ENCODE results near the gene GRIN3A.
A peak's percentile ranks its signal among the peaks of the same experiment; 100 is the strongest.
"Not testable (repeated sequence)": the region's sequence is repeated elsewhere in the genome, so short reads cannot be mapped to it uniquely, and the experiment has no call there.

Gene GRIN3A

DNA sequence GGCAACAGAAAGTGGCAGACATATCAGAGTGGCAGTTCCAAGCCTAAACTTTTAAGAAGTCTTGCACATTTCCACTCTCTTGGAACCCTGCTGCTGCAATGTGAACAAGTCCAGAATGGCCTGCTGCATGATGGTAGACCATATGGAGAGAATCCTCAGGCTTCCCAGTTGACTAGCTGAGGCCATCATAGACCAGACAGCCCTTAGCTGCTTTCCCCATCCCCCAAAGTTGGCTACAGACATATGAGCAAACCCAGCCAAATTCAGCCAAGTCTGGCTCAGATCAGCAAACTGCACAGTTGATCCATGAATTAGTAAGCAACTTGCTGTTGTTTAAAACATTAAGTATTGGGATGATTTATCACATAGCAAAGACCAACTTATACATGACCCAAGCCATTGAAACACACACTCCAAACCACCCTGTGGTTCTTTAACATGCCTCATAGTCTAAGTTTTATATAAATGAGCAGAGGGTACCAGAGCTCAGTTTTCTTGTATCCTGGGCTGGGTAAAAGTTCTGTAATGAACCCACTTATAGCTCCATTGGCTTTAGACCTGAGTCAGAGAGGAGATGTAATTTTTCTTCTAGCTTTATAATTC, 163.6 kb downstream of the GRIN3A start:
- DNase-seq, result no peak

DNA sequence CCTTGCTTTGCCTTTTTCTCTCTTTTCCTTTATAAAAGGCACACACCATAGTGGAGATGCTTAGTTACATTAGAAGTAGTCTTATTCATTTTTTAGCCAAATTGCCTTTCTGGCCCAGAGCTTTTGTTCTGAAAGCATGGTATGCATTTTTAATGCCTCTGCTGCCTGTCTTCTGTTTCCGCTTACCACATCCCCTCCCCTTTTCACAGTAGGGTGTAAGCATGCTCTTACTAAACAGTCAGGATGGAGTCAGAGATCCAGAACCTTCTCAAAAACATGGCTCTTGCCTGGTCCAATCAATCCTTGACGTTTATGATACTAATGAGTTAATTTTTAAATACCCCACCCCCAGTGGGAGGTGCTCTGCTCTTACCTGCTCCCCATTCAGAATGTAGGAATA, 166.1 kb downstream of the GRIN3A start:
- no peak for DNase-seq

- DNase-seq, result no peak
These were observed 167.3 kb downstream of the GRIN3A start for GRCh38 chr9:101571114-101571513.

DNA sequence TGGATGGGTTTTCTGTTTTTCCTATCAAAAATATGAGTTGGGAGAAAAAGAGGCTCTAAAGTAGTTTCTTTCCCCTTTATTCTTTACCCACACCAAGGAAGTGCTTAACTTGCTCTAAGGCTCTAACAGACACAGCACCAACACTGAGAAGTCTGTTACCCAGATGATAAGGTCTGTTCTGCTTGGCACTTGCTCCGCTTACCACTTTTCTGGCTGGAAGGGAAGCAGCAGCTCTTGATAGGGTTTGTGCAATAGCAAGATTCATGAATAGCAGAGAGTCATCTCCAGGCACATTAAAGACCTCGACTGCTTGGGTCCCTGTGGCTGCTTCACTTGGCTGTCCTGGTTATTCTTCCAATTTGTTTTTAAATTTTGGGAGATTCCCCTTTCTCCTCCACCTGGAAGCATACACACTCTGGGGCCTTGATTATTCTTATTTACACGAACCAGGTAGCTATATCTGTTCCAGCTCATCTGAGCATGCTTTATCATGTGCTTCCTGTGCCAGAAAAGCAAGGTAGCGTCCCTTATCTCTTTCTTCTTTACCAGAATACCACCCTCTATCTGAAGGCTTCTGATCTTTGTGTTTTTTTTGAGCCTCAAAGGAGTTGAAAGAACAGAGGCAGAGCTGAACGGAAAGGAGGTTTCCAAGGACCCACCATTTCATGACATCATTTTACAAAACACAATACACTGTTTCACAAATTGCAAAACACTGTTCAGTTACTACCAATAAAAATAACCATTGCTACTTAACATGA, 168.5 kb downstream of the GRIN3A start:
- no peak for DNase-seq

DNA sequence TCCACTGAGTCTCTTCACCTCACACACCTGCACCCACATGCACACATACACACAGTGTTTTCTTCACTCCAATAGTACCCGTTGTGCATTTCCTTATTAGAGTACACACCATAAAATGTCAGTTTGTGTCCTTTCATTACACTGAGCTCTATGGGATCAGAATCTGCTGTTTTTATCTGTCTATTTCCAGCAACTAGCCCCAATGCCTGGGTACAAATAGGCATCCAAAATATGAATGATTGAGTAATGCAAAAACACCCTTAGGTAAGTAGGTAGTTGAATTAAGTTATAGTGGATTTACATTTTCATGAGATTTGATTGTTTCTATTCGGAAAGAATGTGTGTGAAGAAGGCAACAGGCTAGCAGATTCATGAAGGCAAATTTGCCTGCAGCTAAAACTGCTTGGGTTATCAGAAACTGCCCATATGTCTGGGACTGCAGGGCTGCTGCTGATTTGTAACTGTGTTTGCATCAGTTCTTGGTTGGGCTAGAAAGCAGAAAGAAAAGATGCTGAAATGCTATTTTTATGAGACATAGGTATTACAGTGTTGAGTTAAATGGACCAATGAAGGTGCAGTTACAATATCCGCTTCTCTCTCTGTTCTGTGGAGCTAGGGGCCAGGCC, 170.6 kb downstream of the GRIN3A start:
- DNase-seq, result no peak

- DNase-seq, result peak; percentile 54
These were observed 171.3 kb downstream of the GRIN3A start for GRCh38 chr9:101566904-101567724.

GRCh38 chr9:101564252-101564651, 174.2 kb downstream of the GRIN3A start:
- DNase-seq, result no peak

DNA sequence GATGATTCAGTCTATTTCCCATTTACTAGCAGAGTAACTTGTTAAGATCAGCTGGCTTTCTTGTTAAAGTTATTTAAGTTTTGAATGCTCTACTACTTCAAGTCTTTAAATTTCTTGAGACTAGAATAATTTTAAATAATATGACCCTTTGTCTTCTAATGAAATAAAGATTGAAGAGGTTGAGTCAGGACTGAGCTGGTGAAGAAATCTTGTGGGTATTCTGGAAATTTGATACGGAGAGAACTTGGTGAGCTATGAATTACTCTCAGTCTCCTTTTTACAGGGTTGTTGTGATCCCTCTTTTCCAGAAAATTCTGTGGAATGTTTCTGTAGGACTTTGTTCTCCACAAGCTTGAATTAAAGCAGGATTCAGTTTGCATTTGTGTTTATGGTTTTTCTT, 175.5 kb downstream of the GRIN3A start:
- no peak for DNase-seq

GRCh38 chr9:101561740-101562139, 176.7 kb downstream of the GRIN3A start:
- no peak for DNase-seq

DNA sequence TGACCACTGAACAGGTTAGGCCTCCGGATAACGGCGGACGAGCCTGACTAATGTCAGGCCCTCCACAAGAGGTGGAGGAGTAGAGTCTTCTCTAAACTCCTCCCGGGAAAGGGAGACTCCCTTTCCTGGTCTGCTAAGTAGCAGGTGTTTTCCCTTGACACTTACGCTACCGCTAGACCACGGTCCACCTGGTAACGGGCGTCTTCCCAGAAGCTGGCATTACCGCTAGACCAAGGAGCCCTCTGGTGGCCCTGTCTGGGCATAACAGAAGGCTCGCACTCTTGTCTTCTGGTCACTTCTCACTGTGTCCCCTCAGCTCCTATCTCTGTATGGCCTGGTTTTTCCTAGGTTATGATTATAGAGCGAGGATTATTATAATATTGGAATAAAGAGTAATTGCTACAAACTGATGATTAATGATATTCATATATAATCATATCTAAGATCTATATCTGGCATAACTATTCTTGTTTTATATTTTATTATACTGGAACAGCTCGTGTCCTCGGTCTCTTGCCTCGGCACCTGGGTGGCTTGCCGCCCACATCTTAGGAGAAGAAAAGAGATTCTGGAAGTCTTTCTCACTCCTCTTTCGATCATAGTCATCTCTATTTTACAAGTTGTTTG, 188.9 kb downstream of the GRIN3A start:
- not testable (repeated sequence) for DNase-seq

GRCh38 chr9:101543098-101543735, 195.2 kb downstream of the GRIN3A start:
- no peak for DNase-seq

- no peak for DNase-seq
These were observed 198.4 kb downstream of the GRIN3A start for GRCh38 chr9:101540069-101540468.

GRCh38 chr9:101536938-101537337, 201.5 kb downstream of the GRIN3A start:
- no peak for DNase-seq

GRCh38 chr9:101536351-101536750, 202.1 kb downstream of the GRIN3A start:
- peak; percentile 83 for DNase-seq

- DNase-seq, result peak; percentile 100
These were observed 204.9 kb downstream of the GRIN3A start, which contains the start of gene RNF20 for GRCh38 chr9:101533334-101534204. Gene RNF20, plus strand, starts transcription at chr9:101533853. Its CDS starts 1,571 bp downstream, at chr9:101535424.

DNA sequence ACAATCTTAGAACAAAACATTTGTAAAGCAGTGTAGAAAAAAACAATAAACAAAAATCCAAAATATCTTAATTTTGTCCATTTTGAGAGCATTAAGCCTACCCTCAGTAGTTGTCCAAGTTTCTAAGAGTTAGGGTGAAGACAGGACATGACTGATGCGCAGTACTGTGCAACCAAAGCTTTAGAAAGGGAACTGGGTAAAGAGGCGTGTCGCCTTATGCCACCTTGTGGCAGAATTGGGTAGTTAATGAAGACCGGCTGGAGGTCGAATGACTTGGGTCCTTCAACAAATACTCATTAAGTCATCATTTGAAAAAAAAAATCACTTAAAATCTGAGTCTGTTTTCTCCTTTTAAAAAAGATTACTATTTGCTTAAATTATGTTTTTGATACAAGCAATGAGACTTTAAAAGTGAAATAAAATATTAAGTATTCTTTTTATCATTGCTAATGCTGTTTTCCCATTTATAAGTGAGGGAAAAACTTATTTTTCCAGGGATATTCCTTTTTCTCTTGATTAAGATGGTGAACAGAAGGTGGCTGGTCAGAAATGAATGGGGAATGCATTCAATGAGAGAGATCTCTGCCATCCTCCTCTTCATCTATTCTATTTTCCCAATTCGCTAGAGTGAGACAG, 208.3 kb downstream of the GRIN3A start:
- DNase-seq, result peak; percentile 67

DNA sequence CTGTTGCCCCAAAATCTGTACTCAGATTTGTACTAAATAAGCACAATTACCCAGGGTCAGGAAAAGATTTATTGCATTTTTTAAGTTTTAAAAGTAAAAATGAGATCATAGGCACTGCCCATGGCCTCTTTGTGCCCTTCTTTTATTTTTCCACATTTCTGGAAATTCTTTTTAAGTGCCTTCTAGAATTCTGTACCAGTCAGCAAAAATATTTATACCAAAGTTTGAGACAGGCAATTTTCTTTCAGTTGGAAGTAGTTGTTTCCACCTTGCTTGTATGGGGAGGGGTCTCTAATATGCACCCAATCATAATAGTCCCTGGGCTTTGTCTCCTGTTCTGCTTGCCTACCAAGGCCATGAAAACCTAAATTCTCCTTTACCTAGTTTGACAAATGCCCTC, 210.4 kb downstream of the GRIN3A start:
- no peak for DNase-seq

DNA sequence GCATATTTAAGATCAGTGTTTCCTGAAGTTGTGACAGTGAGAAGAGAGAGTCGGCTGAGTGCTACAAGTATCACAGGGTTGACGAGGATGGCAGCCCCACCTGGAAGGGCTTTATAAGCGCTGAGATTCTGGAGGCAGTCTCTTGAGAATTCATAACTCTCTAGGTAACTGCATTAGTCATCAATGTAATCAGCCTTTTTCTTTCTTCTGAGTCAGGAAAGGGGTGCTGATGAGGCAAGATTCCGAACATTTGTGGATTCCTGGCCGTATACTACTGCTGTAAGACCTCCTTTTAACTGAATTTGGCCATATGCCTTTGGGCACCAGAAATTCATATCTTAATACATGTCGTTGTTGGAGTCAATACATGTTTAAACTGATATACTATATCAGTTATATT, 211.4 kb downstream of the GRIN3A start:
- DNase-seq, result peak; percentile 62

DNA sequence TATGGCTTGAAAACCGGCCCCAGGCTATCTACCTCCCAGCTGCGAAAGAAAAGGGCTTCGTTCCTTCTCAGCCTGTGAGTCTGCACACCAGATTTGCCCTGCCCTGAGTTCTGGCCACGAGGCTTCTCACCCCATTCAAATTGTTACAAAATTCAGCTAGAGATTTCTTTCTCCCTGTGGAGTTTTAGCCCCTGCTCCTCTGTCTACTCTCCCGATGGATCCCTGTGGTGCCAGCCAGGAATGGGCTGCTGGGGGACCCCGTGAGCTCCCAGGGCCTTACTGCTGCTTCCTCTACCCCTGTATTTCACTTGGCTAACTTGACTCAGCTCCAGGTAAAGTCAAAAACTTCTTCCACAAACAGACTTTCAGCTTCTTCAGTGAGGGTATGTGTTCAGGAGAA, 214.1 kb downstream of the GRIN3A start:
- no peak for DNase-seq
